C1 segment of cervical spinal cord (tissue), 14 donors: ENCODE data around the gene REX1BD.
A peak's percentile ranks its signal among the peaks of the same experiment; 100 is the strongest.
"Not testable (repeated sequence)": the region's sequence is repeated elsewhere in the genome, so short reads cannot be mapped to it uniquely, and the experiment has no call there.

ENCODE experiments used
- DNase-seq, 14 donors: peaks; one replicate each; lab custom pipeline; 2025; lab: John Stamatoyannopoulos, UW

Gene REX1BD

DNA sequence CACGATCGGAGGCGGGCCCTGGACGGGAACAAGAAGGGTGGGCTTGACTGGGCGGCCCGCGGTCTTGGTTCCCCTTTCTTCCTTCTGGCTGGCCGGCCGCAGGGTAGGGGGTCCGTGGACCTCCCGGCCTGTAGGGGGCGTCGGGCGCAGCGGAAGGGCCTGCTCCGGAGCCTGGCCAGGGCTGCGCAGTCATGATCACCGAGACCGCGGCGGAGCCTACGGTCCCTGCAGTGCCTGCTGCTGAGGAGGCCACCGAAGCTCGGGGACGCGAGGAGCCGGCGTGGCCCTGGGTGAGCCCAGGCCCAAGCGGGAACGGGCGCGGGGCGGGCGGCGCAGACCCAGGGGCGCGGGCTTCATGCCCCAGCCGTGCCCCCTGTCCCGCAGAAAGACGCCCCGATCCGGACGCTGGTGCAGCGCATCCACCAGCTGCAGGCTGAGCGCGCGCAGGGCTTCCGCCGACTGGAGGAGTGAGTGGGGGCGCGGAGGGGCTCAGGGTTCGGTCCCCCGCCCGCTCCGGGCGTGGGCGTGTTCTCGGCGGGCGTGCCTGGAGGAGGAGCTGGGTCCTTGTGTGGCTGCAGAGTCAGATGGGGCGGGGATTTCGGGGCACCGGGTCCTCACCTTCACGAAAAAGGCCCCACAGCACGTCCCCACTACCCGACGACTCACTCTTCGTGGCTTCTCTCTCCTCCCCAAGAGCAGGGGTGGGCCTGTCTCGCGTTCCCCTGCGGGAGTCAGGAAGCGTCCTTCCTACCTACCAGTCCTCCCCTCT is at the start of gene REX1BD:
REX1BD (plus strand) TSS at position 188 of the 769 bp plus-strand sequence; CDS start at position 192, 4 bp downstream.
- DNase-seq: peak in 13 of 14 donors; percentile 29 to 87 (median 74)

DNA sequence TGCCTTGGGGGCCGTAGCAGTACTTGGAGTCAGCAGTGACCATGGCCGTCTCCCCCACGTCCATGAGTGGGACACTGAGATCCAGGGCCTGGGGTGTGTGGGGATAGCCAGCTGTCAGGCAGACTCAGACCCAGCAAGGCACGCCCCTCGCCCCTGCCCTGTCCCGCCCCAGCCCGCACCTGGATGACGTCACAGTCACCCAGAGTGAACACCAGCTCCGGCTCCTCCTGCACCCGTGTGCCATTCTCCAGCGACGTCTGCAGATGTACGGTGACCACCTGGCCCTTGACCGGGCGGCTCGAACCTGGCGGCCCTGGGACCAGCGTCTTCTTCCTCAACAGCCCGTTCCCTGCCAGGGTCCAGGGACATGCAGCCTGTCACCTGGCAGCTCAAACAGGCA is 49.2 kb upstream of the REX1BD start:
- DNase-seq: no peak

DNA sequence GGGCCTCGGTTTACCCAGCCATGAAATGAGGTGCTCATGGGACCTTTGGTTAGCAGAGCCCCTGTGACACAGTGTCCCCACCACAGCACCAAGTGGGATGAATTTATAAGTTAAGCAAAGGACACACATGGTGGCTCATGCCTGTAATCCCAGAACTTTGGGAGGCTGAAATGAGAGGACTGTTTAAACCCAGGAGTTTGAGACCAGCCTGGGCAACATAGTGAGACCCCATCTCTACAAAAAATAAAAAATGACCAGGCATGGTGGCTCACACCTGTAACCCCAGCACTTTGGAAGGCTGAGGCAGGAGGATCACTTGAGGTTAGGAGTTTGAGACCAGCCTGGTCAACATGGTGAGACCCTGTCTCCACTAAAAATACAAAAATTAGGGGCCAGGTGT is 48.4 kb upstream of the REX1BD start:
- DNase-seq: not testable (repeated sequence)

DNA sequence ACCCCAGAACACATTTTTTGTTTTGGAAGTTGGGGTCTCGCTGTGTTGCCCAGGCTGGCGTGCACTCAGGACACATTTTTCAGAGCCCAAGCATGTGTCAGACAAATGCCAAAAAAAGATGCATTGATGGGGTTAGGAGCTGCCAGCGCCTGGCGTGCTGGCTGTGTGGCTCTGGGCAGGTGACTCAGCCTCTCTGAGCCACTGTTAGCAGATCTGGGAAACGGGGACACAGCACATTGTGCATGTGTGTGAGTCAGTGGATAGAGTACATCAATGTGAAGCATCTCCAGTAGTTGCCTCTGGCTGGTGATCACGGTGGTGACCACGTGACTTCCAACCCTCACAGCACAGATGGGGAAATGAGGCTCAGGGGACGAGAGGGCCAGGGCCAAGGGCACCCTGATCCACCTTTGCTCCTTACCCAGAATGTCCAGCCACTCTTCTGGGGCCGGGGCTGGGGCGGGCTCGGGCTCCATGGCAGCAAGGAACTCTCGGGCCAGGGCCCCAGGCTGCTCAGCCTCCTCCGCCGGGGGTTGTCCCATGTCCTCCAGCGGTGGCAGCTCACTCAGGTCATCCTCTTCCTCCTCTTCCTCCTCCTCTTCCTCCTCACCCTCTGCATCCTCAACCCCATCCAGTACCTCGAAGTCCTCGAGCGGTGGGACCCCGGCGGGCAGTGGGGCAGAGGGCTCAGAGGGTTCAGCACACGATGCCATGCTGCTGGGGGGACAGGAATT is 47.2 kb upstream of the REX1BD start:
- DNase-seq: peak in 3 of 14 donors; percentile 1 to 46 (median 7)

DNA sequence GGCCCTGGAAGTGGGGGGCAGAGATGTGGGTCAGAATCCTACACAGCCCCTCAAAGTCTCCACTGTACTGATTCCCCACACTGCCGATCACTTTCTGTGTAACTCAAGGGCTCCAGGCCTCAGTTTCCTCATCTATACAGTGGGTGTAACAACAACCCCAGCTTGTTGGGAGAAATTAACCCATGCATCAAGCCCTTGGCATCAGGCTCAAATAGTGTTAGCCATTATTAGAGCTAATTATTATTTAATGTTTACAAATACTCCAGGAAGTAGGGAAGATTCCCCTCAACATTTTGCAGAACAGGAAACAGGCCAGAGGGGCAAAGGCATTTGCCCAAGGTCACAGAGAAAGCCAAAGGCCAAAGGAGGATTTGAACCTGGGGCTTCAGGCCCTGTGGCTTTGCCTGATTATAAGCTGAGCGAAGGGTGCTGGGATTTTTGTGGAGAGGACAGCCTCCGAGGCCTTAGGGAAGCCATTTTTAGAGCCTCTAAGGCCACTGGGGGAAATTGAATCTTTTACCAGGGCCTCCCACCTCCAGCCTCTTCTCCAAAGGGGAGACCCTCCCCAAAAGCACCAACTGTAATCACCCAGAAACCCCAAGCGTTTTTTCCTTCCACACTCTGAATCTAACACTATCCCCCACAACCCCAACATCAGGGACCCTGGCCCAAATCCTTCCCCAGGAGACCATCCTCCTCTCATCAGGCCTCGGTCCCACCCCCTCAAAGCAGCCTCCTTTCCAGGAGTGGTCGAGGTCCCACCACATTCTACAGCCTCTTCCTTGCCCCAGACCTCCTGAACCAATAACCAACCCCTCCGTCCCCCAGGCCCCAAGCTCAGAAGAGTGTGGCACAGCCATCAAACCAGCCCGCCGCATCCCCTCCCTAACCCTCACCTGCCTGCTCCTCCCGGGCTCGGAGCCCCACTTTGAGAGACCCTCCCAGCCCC is 46.3 kb upstream of the REX1BD start:
- no peak for DNase-seq

DNA sequence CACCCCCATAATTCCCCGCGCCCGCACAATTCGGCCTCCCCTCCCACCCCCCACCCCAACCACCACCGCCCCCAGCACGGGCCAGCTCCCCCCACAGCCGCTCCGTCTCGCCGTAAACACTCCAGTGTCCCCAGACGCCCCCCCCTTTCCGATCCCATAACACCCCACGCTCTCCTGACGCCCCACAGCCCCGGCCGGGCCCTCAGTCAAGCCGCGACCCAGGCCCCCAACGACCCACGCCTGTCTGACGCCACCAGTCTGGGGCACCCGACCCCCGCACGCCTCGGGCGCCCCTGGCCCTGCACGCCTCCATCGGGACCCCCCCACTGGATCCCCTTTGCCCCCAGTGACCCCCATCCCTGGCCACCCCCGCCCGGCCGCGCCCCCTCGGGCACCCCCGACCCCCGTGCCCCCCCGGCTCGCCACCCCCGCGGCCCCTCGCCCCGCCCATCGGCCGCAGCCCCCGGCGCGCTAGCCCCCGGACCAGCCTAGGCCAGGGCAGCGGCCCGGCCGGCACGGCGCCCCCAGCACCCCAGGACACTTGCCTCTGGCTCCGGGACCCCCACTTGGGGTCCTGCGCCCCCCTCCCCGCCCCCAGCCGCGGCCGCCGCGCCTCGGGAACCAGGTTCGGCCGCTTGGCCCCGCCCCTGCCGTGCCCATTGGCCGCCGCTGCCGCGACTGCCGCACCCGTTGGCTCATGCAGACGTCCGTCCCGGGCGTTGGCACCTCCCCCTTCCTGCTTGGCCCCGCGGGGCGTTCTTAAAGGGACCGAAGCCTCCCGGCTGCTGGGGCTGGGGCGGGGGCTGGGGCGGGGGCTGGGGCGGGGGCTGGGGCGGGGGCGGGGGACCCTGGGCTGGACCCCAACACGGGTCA is 45.4 kb upstream of the REX1BD start, which contains the start of gene FKBP8:
FKBP8 (minus strand) TSS at position 633 of the 873 bp plus-strand sequence. CDS start 1,603 bp downstream, outside the sequence.
- DNase-seq: peak in 13 of 14 donors; percentile 29 to 92 (median 83)

DNA sequence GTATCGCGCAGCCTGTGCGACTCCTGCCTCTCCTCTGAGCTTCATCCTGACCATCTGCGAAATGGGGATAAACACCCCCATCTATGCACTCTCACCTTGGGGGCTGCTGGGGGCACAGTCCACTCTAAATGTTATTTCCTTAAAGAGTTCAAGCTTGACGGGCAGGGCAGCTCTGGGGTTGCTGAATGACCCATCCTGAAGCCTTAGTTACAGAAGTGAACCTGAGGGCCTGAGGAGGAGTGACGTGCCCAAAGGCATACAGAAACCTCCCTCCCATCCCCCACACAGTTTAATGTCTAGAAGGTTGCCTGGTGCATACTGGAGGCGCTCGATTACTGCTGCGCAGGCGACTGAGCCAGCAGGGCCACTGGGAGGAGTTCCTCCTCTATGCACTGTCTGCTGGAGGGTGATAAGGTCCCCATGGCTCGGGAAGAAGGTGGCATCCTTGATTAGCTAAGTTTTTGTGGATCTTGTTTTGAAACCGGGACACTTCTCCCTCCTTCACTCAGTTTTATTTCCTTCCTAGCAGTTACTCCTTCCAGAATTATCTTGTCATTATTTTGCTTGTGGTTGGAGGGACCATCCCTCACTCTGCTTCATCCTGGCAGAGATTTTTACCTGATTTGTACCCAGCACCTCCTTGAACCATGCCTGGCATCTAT is 44.7 kb upstream of the REX1BD start:
- DNase-seq: peak in 2 of 14 donors; percentile 26

DNA sequence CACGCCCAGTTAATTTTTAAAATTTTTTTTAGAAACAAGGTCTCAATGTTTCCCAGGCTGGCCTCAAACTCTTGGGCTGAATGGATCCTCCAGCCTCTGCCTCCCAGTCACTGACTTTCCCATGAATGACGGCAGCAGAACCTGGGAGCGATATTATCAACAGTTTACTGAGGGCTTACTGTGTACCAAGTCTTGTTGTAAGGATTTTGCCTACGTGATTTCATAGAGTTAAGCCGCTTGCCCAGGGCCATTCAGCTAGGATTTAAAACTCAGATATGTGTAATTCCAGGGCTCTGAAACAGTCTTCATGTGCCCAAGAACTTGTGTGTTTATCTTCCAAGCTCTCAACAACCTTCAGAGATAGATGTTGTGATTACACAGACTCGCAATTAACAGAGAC is 37.0 kb upstream of the REX1BD start:
- no peak for DNase-seq

DNA sequence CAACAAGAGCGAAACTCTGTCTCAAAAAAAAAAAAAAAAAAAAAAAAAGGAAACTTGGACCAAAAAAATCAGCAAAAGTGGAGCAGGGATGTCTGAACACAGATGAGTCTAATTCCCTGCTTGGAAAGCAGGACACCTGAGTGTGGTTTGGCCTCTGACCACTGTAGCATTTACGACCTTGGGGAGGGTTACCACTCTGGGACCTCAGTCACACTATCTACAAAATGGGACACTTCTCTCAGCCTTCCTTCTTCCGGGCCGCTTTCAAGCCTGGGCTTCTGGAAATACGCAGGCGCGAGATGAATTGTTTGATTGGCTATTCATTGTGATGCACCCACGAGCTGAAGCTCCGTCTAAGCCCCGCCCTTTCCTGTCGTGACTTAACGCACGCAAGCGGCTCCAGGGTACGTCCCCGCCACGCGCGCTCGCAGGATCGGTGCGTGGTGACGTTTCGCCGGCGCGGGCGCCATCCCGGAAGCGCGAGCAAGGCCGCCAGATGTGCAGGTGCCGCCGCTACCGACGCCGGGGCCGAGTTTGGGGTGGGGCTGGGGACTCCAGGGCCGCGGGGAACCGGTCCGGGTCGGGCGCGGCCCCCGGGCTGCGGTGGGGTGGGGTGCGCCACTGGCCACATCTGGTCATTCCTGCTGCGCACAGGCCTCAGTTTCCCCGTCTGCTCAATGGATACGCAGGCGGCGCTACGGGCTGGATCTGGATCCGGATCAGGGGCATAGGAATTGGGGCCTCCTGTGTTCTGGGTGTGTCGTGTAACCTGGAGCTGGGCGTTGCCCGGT is 31.0 kb upstream of the REX1BD start, which contains the start of gene KXD1:
KXD1 (plus strand) TSS at position 460 of the 791 bp plus-strand sequence. CDS start 4,187 bp downstream, outside the sequence.
- peak; percentile 43 to 97 (median 92) for DNase-seq

DNA sequence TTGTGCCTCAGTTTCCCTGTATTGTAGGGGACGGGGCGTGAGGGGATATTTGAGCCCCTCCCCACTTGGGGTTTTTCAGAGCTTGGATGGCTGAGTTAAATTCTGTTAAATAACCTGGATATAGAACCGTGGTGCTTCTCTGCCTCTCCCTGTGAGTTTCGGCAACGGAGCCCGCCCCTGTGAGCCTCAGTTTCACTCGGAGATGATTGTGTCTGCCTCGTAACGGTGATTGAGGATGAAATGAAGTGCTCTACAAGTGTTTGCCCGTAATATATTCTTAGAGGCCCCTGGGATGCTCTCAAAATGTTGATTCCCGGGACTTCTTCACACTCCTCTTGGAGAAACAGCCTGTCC is 30.4 kb upstream of the REX1BD start:
- DNase-seq: no peak

DNA sequence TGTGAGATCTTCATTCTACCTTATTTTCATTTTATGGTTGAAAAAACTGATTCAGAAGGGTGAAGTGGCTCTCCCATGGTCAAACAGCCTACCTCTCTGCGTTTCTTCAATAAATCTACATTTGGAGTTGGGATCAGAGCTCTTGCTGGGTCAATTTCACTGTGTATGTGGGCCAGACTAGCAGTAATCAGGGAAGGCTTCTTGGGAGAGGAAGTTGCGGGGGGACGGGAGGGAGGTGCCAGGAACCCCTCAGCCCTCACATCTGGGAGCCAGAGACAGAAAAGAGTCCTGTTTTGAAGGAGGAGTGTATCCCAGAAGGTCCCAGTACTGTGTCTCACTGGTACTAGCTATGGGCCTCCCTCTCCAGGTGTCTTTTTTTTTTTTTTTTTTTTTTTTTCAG is 30.0 kb upstream of the REX1BD start:
- DNase-seq: no peak

DNA sequence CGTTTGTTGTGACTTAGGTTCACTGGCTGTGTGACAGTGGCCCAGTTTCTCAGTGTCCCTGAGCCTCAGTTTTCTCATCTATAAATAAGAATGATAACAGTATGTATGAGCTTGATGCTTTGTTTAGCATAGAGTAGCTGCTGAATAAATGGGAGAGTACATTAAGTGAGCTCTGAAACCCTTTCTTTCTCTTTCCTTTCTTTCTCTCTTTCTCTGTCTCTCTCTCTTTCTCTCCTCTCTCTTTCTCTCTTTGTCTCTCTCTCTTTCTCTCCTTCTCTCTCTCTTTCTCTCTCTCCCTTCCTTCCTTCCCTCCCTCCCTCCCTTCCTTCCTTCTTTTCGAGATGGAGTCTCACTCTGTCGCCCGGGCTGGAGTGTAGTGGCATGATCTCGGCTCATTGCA is 28.9 kb upstream of the REX1BD start:
- DNase-seq: no peak

DNA sequence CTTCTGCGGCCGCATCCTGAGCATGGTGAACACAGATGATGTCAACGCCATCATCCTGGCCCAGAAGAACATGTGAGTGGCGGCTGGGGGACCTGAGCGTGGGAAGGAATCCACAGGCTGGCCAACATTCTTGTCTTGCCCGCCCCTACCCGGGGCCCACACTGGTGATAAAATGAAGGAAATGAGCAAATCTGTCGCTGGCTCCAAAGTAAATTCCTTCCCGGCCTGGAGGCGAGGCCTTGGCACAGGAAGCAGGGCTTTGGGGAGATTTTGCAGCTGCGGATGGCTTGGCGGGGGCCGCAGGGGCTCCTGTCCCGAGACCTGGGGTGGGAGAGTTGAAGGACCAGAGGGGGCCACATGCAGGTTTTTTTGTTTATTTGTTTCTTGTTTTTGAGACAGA is 26.5 kb upstream of the REX1BD start:
- no peak for DNase-seq

DNA sequence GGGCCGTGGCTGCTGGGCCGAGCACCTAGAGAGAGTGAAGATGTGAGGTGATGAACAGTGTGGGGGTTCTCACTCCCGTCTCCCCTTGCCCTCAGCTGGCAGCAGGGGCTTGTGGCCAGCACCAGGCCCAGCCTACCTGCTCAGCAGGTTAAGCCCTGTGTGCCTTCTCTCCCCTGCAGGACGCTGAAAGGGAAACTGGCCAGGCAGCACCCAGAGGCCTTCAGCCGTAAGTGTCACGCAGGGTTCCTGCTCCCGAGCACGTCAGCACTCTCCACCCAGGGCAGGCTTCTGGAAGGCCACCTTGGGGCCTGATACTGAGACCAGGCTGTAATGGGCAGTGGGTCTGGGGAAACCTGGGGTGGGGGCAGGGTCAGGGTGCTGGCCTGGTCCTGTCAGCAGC is 21.6 kb upstream of the REX1BD start:
- DNase-seq: no peak

DNA sequence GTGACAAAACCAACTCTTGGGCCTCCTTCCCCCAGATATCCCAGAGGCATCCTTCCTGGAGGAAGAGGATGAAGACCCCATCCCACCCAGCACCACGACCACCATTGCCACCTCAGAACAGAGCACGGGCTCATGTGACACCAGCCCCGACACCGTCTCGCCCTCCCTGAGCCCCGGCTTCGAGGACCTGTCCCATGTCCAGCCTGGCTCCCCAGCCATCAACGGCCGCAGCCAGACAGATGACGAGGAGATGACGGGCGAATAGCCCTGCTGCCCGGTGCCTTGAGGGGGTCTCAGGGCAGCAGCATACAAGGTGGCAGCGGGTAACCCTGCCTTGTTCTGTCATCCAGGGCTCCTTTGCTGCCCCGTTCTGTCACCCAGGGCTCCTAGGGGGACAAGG is 20.2 kb upstream of the REX1BD start:
- DNase-seq: no peak

DNA sequence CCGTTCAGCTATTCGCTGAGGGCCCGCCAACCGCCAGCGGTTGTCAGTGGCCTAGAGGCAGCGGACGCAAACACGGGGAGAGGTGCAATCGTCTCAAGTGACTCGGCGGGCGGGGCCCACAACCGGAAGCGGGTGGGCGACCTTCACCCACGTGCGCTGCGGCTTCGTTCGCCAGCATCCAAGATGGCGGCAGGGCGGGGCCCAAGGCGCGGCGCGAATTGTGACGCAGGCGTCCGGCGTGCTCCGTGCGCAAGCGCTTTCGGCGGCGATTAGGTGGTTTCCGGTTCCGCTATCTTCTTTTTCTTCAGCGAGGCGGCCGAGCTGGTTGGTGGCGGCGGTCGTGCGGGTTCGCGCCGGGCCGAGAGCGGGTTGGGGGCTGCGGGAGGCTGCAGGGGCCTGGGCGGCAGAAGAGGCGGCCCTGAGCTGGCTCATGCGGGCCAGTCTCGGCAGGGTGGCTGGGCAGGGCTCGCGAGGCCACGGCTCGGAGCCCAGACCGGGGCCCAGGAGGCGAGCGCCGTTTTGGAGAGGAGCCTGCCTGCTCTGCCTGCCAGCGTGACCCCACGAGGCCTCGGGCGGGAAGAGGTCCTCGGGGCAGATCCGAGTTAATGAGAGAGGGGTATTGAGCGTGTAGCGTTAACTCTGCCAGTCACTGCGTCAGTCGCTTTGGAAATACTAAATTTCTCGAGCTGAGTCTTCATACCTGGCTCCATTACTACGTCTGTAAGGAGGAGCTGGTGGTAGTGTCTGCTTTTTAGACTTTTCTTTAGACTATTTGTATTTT is 16.8 kb upstream of the REX1BD start, which contains the start of gene UBA52:
UBA52 (plus strand) TSS at position 294 of the 781 bp plus-strand sequence. CDS start 1,444 bp downstream, outside the sequence.
- DNase-seq: peak; percentile 73 to 97 (median 94)

DNA sequence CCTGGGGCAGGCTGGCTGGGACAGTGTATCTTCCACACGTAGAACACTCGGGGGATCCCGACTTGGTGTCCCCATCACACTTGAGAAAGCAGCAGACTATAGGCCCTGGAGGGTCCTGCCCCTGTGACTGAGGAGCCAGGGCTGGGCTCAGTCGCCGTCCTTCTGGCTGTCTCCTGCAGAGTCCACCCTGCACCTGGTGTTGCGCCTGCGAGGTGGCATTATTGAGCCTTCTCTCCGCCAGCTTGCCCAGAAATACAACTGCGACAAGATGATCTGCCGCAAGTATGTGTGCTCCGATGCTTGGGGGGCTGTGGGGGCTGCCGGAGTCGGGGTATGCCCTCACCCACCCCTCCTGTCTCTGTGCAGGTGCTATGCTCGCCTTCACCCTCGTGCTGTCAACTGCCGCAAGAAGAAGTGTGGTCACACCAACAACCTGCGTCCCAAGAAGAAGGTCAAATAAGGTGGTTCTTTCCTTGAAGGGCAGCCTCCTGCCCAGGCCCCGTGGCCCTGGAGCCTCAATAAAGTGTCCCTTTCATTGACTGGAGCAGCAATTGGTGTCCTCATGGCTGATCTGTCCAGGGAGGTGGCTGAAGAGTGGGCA is 13.8 kb upstream of the REX1BD start:
- DNase-seq: no peak

DNA sequence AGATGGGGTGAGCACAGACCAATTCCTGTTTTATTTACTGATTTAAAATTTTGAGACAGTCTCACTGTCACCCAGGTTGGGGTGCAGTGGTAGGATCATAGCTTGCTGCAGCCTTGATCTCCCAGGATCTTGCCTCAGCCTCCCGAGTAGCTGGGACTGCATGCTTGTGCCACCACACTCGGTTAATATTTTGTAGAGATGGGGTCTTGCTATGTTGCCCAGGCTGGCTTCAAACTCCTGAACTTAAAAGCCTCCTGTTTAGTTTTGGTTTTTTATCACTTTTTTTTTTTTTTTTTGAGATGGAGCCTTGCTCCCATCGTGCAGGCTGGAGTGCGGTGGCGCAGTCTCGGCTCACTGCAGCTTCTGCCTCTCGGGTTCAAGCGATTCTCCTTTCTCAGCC is 12.2 kb upstream of the REX1BD start:
- no peak for DNase-seq
